CD4-positive, alpha-beta T cell (primary cell): ENCODE data around the gene TMEM72. TPM values are rescaled to one million over a fixed set of nuclear protein-coding genes. Genes with fewer than 3 reads are reported as not detected.

Experiments used
- ATAC-seq: fragments of 200-7000 bp; cut with Tn5 transposase; one replicate; pipeline ENCODE4 v1.10.0; 2022; ENCODE audit warnings: mild to moderate bottlenecking; ENCODE audit not compliant: poor library complexity
- CTCF ChIA-PET: fragments of 350-600 bp; sonication (Branson Sonifier 250); formaldehyde crosslinking; loops from one replicate; lab custom pipeline; 2021; ENCODE audit warnings: antibody characterized with exemption, inconsistent platforms; lab: Charles Lee
- POLR2A ChIA-PET: fragments of 350-600 bp; sonication (Branson Sonifier 250); formaldehyde crosslinking; loops from one replicate; lab custom pipeline; 2021; ENCODE audit warnings: antibody characterized with exemption, inconsistent platforms; lab: Charles Lee
- DNase-seq, 14 experiments: peaks; one replicate each; pipeline ENCODE4 v3.0.0-alpha.2; 2013 to 2020; ENCODE audit warnings: mixed read lengths in 2 of 14
- H3K27ac ChIP-seq, 2 donors: one replicate each; pipeline versions ENCODE4 v1.5.1 to v1.7.0; 2013; ENCODE audit warnings: low read length in 2 of 2, low read depth in 1 of 2, mild to moderate bottlenecking in 1 of 2
- H3K27me3 ChIP-seq, 2 experiments: 1 replicate in 1 of 2; 2 replicates in 1 of 2; pipeline versions ENCODE4 v1.6.1 to v1.7.0; 2013; ENCODE audit warnings: low read length in 2 of 2, control low read depth in 1 of 2, mild to moderate bottlenecking in 1 of 2, moderate library complexity in 1 of 2; ENCODE audit not compliant: insufficient read depth in 2 of 2, control insufficient read depth in 1 of 2
- H3K36me3 ChIP-seq: one replicate; pipeline ENCODE4 v1.6.1; 2013; ENCODE audit warnings: low read length, control low read depth; ENCODE audit not compliant: insufficient read depth
- H3K4me1 ChIP-seq: one replicate; pipeline ENCODE4 v1.6.1; 2013; ENCODE audit warnings: low read length, control low read depth; ENCODE audit not compliant: insufficient read depth
- H3K4me3 ChIP-seq: one replicate; pipeline ENCODE4 v1.5.1; 2013; ENCODE audit warnings: mild to moderate bottlenecking, low read length, moderate library complexity
- H3K9me3 ChIP-seq, 2 experiments: 1 replicate in 1 of 2; 2 replicates in 1 of 2; pipeline versions ENCODE4 v1.6.1 to v1.7.0; 2013; ENCODE audit warnings: low read length in 2 of 2, mild to moderate bottlenecking in 2 of 2, control low read depth in 1 of 2, moderate library complexity in 1 of 2; ENCODE audit not compliant: control insufficient read depth in 1 of 2, insufficient read depth in 1 of 2
- H3K27ac Mint-ChIP-seq: one replicate; pipeline ENCODE4 v1.8.0; 2020; ENCODE audit warnings: mixed read lengths
- H3K27me3 Mint-ChIP-seq: one replicate; pipeline ENCODE4 v1.8.0; 2021; ENCODE audit warnings: mixed read lengths
- H3K36me3 Mint-ChIP-seq: one replicate; pipeline ENCODE4 v1.8.0; 2021; ENCODE audit warnings: low read depth, mixed read lengths
- H3K4me1 Mint-ChIP-seq: one replicate; pipeline ENCODE4 v1.8.0; 2021; ENCODE audit warnings: low read depth, mixed read lengths
- H3K4me3 Mint-ChIP-seq: one replicate; pipeline ENCODE4 v1.8.0; 2020; ENCODE audit warnings: mild to moderate bottlenecking, mixed read lengths
- H3K9me3 Mint-ChIP-seq: one replicate; pipeline ENCODE4 v1.8.0; 2020; ENCODE audit warnings: mixed read lengths
- intact Hi-C, 2 experiments: fragments of 100-400 bp; cut with DNase I in 1 of 2; cut with micrococcal nuclease in 1 of 2; formaldehyde crosslinking; loops; one replicate each; pipeline versions ENCODE4 v1.15.1 to v1.9.0; 2023 to 2025; cut with DNase I, micrococcal nuclease
- total RNA-seq, 174 experiments: library from RNA in 2 of 174; stranded (reverse) in 2 of 174; gene quantifications; one replicate each; pipeline ENCODE4 v1.2.3 and lab custom pipeline; 2021 to 2026
- TF ChIP-seq, protein P1 (sequence below): fragments of 200-600 bp; IDR thresholded peaks from one replicate; pipeline ENCODE4 v1.8.0; 2022; ENCODE audit warnings: antibody characterized with exemption, mild to moderate bottlenecking

TMEM72 gene
- total RNA-seq, 2 experiments from 2014 or later, result not detected

DNA sequence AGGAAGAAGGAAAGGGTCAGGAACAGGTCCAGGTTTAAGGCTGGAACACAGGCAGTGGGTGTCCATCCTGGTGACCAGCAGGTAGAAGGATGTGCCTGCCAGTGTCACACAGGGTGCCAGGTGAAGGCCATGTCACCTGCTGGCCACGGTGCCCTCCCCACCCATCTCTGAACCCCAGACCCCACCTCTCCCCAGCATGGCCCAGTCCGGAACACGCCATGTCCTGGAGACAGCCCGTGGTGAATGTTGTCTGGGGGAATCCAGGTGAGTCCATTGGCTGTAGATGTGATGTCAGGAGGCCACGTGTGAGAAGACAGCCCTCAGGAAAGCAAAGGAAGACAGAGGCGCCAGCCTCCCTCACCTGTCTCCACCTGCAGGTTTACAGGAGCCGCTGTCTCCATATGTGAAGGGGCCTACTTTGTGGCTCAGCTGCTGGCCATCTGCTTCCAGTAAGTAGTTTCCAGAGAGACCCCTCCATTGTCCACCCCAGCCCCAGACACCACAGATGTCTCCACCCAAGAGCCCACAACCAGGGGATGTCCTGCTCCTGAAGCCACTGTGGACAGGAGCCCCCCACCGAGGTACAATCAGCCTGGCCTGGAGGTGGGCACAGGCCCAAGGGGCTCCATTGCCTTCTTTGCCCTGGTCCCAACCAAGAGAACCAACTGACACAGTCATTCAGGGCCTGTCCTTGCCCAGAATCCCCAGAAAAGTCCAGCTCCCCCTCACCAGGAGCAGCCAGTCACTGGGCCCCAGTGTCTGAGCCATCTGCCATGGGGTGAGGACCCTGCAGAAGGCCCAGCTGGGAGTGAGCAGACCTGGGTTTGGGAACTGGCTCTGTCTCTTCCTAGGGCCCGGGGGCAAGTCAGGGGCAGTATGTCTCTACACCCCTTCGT is 20.7 kb downstream of the TMEM72 start:
- Histone ChIP-seq H3K4me1 (peaks cover 17% of the 10 kb centered on the region), H3K4me3 (no peak overlapping the region), H3K9me3 (no peaks in the 10 kb centered on the region), H3K36me3 (no peaks in the 10 kb centered on the region), H3K27me3 (no peaks in the 10 kb centered on the region), H3K27ac (no peak overlapping the region)
- Mint-ChIP-seq H3K4me3 (no peak overlapping the region), H3K27me3 (no peaks in the 10 kb centered on the region), H3K4me1 (peaks cover 5% of the 10 kb centered on the region), H3K27ac (no peak overlapping the region), H3K36me3 (no peaks in the 10 kb centered on the region), H3K9me3 (no peaks in the 10 kb centered on the region)
- ChIA-PET POLR2A (no interaction called here), CTCF (interaction anchor here (1.1 kb wide), 1 partner anchor 42 kb away, joined by 9 read pairs; no protein-coding TSS in a partner anchor)
- intact Hi-C loops, result loop anchor here (1.0 kb wide), 2 partner anchors 42 to 43 kb away; no protein-coding TSS in a partner anchor
- ATAC-seq, result no peak
- TF ChIP-seq, protein P1, sequence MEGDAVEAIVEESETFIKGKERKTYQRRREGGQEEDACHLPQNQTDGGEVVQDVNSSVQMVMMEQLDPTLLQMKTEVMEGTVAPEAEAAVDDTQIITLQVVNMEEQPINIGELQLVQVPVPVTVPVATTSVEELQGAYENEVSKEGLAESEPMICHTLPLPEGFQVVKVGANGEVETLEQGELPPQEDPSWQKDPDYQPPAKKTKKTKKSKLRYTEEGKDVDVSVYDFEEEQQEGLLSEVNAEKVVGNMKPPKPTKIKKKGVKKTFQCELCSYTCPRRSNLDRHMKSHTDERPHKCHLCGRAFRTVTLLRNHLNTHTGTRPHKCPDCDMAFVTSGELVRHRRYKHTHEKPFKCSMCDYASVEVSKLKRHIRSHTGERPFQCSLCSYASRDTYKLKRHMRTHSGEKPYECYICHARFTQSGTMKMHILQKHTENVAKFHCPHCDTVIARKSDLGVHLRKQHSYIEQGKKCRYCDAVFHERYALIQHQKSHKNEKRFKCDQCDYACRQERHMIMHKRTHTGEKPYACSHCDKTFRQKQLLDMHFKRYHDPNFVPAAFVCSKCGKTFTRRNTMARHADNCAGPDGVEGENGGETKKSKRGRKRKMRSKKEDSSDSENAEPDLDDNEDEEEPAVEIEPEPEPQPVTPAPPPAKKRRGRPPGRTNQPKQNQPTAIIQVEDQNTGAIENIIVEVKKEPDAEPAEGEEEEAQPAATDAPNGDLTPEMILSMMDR, result no peak
- no peak for DNase-seq

DNA sequence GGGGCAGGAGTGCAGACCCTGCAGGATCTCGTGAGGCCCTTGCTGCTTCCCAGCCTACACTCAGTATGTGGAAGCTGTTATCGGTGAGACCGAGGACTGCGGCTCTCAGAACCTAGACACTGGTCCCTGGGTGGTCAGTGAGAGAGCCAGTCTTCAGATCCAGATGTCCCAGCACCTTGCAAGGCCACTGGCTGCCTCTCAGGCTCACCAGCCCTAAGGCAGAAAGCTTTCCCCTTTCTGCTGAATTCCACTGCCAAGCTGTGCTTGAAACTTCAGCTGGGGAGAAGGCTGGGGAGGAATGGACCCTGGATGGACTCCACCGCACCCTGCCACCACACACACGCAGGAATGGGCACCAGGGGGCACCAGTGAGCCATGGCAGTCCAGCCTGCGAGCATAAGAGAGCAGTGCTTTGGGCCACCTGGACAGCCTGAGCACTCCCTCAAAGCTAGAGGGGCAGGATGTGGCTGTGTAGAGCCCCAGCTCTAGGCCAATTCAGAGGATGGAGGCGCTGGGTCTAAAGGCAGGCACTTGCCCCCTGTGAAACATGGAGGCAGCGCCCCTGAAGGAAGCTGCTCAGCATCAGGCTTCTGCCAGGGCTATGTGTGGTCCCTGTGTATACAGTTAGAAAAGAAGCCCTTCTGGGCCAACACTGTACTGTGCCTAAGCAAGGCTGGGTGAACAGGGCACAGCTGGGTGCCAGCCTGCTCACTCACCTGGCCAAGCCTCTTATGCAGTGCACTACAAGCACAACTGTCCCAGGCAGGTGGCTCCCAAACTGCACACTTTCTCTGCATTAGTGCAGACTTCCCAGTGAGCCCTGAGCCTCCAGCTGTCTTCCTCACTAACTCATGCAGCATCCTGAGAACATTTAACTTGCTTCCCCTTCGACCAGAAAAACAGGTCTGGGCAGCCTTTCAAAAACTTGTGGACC is 21.6 kb downstream of the TMEM72 start:
- Mint-ChIP-seq H3K27ac (no peak overlapping the region), H3K36me3 (no peaks in the 10 kb centered on the region), H3K27me3 (no peaks in the 10 kb centered on the region), H3K9me3 (no peaks in the 10 kb centered on the region), H3K4me3 (no peak overlapping the region), H3K4me1 (peaks cover 5% of the 10 kb centered on the region)
- Histone ChIP-seq H3K36me3 (no peaks in the 10 kb centered on the region), H3K27me3 (no peaks in the 10 kb centered on the region), H3K9me3 (no peaks in the 10 kb centered on the region), H3K4me3 (no peak overlapping the region), H3K27ac (no peak overlapping the region), H3K4me1 (peaks cover 17% of the 10 kb centered on the region)
- intact Hi-C loops, result loop anchor here (1.0 kb wide), 2 partner anchors 42 to 43 kb away; no protein-coding TSS in a partner anchor
- POLR2A ChIA-PET, result interaction anchor here (0.7 to 1.0 kb wide), 2 partner anchors 25 to 36 kb away, joined by 3 to 4 read pairs; no protein-coding TSS in a partner anchor
- CTCF ChIA-PET, result interaction anchor here (0.7 to 1.1 kb wide), 2 partner anchors 41 to 43 kb away, joined by 4 to 9 read pairs; no protein-coding TSS in a partner anchor
- DNase-seq (peak; percentile 62 to 90 (median 78)), ATAC-seq (peak; percentile 74)
- TF ChIP-seq, protein P1, result peak; percentile 85
